Activated CD4-positive, alpha-beta T cell treated with anti-CD3 and anti-CD28 coated beads, Interleukin-2, amount 50 U/mL, for 48 hours (primary cell): ENCODE data around the gene GSE1.

Experiments used
- DNase-seq, 2 experiments: peaks; one replicate each; pipeline ENCODE4 v3.0.0-alpha.2; 2020

The GSE1 gene

DNA sequence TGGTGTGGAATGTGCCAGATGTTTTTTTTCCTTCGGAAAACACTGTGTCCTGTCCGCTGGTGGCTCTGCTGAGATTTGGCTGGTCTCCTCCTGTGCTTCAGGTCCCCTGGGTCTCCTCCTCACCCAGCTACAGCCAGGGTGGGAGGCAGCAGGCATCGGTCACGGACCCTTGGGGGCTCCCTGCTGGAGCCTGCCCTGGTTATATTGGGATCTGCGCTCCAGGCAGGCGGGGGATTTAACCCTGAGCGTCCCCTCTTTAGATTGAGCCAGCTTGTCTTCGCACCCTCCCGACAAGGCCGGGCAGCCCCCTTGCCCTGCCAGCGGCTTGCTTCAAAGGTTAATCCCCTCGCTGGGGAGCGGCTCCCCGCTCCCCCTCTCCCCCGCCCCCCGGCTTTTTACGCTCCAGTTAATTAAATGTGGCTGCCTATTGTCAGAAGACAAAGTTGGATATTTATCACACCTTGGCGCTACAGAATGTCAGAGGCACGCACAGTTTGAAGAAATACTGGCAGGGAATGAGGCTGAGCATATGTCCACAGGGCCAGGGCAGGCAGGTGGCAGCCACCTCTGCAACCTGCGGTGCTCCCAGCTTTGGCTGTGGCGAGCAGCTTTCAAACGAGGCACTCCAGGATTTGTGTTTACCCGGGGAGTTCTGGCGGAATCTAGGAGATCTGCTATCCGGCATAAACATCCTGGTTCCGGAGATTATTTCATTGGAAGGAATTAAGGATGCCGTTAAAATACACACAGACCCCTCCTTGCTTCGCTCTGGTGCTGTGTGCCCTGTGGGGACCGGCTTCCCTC is 38.2 kb upstream of the GSE1 start:
- no peak for DNase-seq

DNA sequence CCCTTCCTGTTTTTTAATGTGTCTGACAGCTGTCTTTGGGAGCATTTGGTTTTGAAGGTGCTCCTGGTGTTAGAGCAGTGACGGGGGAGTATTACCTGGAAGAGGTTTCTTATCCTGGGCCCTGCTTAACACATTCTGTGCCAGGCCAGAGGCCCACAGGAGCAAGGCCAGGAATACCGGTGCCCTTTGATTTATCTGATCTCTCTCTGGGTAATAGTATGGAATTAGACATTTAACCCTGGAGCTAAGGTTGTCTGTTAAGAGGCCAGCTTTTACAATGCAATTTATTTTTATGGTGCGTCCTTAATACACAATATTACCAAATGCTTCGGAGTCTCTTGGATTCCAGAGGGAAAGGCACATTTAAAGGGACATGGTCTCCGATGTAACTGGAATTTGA is 37.2 kb upstream of the GSE1 start:
- DNase-seq = no peak

DNA sequence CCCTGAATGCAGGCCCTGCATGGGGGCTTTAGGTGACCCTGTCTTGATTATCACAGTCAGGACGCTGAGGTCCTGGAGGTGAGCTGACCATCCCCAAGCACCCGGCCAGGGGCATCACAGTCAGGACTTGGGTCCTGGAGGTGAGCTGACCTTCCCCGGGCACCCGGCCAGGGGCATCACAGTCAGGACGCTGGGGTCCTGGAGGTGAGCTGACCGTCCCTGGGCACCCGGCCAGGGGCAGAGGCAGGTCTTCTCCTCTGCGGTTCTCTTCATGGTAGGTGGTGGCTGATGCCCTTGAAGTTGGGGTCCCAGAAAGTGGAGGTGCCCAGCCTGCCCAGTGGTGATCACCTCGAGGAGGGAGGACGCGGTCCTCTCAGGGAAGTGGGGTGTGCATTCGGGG is 36.2 kb upstream of the GSE1 start:
- no peak for DNase-seq

DNA sequence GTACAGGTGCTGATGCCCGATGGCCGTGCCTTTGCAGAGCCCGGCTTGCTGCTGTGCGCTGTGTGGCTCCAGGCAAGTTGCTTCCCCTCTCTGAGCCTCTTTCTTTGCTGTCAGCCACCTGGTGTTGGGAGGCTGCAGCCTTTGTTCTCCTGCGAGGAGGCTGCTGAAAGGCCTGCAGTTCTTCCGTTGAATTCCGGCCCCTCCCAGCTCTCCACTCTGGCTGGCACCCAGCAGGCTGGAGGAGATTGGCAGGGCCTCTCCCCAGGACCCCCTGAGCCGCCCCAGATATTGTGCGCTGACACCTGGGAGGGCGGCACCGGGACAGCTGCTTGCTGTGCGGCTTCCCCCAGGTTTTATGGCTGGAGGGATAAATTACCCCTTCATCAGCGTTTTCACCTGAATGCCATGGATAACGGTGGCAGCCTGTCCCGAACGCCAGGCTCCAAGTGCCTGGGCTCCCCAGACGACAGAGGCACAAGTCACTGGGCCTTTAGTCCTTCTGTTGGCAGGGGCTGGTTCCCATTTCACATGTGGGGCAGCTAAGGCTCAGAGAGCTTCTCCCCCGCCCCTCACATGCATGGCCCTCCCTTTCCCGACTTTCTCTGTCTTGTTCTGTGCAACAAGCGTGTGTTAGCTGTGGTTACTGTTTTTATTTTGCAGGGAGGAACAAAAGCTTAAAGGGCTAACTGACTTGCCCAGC is 35.1 kb upstream of the GSE1 start:
- DNase-seq = no peak

DNA sequence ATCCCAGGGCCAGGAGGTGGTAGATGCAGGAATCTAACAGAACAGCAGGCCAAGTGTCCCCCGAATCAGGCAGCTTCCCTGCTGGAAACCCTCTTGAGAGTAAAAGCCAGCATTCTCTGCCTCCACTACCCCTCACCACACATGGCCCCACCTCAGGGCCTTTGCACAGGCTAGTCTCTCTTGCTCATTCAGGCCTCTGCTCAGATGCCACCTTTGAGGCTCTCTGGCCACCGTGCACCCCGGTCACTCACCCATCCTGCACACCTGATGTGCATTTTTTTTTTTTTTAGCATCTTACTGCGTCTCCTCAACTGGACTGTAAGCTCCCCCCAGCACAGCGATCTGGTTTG is 34.5 kb upstream of the GSE1 start:
- DNase-seq = no peak

DNA sequence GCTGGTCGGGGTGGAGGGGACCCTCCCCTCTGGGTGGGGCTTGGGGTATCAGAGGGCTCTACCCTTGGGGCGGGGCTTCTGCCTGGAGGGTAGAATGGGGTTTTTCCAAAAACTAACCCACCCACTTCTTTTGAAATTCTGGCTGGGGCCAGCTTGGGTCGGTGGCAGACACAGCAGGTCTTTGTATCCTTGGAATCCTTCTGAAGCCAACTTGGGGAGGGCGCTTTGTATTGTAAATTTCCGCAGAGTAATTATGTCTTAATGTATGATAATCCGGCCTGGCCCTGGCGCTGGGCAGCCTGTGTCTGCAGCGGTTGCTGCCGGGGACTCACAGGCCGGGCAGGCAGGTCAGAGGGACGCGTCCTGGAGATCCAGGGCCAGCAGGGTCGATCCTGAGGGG is 33.9 kb upstream of the GSE1 start:
- DNase-seq = no peak

DNA sequence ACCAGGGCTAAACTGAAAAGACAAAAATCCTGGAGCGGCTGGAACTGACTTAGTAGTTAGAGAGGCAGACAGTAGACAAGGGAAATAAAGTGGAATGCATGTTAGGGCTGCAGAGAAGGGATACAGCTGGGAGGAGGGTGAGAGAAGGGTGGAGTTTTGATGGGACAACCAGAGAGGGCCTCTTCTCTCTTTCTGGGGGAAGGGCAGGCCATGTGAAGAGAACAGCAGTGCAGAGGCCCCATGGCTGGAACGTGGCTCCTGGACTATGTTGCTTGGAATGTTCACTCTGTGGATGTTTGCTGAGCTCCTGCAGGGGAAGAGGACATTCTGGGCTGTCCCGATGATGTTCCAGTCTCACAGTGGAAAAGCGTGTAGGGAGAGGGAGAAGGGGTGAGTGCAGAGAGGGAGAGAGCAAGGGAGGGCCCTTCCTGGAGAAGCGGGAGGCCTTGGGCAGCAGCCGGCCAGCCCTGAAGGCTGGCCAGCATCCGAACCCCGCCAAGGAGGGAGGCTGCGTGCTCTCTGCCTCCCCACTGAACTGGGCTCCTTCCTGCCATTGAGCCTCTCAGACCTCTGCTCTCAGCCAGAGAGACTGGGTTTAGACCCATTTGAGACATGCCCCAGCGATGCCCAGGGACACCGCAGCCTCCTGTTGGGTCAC is 33.1 kb upstream of the GSE1 start:
- no peak for DNase-seq

DNA sequence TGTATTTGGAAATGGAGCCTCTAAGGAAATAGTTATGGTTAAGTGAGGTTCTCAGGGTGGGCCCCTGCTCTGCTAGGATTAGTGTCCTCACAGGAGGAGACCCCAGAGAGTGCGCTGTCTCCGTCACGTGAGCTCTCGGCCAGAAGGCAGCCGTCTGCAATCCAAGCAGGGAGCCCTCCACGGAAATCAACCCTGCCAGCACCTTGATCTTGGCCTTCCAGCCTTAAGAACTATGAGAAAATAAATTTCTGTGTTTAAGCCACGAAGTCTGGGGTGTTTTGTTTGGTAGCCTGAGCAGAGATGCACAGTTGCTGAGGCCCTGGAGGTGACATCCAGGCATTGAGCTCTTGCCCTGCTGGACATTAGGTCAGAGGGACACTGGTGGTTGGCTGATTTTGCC is 32.4 kb upstream of the GSE1 start:
- DNase-seq = no peak

DNA sequence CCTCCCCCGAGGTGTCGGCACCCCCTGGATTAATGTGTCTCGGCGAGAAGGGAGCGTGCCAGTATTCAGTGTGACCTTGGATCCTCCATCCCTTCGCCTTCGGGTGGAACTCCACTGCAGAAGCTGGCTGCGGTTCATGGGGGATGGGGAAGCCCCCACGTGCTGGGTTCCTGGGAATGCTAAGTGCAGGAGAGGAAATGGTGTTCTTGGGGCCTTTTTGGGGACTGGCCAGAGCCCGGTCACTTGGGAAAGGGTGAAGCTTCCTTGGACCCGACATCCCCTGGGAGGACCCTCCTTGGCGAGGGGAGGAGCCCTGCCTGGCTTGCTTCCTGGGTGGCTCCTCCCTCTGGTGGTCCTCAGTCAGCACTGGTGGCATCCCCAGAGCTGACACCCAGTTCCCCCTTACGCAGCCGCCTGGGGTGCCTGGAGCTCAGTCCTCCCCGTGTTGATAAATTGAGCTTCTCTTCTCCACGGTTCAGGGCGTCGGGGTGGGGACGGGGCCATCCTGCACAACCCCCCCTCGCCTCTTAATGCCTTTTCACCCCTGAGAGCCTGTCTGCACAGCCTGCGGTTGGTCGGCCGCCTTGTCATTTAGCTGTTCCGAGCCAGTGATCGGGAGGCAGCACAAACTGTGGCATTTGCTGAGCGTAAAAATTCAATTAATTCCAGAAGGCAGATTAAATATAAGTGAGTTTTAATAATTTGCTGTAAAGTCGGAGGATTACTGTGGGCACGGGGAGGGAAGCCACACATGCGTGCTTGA is 30.7 kb upstream of the GSE1 start:
- no peak for DNase-seq

DNA sequence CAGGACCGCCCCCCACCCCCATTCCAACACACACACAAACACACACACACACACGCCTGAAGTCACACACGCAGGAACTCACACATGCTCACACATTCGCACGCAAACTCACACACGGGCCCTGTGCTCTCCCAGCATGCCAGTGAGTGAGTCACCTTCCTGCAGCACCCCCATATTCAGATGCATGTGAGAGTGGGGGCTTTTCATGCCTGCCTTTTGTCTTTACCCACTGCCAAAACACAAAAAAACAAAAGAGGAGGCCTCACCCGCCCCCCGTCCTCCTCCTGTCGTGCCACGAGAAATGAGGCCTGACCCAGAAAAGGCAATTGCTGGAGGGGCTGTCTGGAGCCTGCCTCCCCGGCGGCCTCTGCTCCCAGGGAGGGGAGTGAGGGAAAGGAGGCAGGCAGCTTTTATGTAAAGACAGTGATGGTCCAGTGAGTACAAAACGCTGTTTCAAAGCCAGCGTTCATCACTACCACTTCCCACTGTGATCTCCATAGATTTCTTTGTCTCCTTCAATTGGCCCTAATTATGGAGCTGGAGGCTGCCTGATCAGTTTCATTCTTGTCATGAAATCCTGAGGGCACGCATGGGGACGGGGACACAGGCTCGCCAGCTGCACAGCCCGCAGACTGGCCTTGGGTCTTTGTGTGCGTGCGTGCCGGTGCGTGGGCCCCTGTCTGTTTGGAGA is 29.5 kb upstream of the GSE1 start:
- DNase-seq = no peak

DNA sequence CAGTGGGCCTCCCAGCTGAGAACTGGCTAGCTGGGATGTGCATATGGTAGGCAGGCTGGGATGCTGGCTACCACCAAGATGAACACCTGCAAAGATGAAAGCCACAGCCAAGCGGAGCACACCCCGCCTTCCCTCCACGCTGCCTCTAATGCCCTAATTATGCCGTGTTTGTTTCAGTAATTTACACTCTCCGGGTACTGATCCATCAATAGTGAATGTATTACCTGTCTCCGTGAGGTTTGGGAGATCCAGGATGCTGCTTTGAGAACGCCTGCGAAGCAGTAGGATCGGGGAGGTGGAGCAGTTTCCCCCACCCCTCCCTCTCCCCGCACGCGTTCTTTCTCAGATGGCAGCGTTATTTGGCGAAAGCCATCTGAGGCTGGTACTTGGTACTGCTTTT is 28.9 kb upstream of the GSE1 start:
- DNase-seq = no peak

DNA sequence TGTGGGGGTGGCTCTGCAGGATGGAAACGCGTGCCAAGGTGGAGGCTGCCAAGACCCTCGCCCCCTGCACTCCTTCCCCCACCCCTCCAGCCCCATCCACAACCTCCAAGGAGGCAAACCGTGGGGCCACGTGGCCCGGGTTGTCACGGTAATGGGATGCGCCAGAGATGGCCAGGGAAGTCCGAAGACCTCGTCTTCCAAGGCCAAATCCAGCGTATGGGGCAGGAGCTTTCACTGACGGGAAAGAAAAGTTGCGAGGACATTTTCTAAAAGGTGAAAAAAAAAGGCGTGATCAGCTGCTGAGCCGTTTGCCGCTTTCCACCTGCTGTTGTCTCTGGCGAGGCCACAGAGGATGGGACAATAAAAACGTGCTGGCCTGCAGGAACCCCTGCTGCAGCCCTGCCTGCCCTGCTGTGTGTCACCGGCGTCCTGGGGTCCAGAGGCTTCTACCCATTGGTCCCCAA is 28.3 kb upstream of the GSE1 start:
- DNase-seq = no peak

DNA sequence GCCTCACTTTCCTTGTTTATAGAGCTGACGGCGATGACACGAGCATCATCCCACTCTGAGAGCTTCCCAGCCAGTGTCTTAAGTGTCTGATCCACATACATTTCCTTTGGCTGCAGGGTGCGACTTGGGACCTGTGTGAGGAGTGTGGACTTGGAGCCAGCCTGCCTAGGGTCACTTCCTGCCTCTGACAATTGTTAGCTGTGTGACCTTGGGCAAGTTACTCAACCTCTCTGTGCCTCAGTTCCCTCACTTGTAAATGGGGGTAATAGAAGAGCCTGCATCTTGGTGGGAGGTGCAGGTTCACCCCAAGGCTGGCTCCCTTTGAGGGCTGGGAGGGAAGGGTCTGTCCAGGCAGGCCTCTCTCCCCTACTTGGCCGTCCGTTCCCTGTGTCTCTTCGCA is 27.4 kb upstream of the GSE1 start:
- no peak for DNase-seq

DNA sequence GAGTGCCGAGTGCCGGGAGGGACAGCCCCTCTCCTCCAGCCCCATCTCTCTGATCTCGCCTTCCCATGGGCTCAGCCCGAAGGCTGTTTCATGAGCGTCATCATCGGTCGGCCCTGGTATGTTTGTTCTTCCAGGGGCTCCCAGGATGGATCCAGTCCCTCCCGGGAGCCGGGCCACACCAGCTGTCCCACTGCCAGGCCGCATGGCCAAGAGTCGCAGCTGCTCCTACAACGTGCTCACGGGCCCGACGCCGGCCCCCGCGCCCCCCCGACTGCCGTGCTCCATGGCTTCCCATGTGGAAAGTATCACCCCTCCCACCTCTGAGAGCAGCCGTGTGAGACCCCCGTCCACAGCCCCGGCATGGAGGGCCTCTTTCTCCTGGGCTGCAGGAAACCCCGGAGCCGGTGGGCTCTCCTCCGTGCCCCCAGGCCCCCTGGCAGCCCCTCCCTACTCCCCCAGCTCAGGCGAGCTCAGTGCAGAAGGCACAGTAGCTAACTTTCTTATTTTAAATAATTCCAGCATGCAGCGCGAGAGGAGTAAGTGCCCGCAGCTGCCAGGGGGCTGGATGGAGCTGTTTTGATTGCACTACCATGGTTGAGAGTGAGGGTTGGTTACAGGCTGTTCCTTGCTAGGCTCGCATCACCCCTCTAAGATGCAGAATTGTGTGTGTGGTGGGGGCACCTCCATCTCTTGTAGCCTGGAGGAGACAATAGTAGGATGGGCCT is 26.6 kb upstream of the GSE1 start:
- DNase-seq = no peak

DNA sequence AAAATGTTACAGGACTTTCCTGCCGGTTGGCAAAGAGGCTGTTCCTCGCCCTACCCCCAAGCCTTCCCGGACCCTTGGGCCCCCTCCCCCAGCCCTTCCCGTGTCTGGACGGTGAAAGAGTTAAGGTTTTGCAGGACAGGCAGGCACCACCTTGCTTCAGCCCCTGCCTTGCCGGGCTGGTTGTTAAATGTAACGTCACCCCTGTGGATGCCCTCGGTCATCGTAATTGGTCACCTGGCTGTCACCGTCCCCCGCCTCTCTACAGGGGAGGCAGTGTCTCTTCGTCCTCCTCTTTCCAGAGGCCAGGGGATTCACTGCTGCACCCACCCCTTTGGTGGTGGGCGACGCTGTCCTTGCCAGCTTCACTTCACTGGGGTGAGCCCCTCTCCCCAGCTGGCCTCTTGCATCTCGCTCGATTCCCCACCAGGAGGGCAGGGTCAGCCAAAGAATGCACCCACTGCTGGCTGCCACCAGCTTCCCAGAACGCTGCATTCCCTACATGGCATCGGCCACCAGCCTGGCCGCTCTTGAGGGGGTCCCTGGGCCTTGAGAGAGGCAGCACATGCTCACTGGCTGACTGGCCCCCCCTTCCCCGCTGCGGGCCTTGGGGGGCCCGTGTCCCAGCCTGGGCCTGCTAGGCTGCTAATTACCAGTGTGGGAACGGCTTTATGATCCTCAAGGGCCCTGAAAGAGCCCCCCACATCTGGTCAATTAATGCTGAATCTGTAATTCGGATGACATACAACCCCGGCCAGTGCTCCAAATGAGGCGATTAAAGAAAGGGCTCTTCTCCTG is 25.2 kb upstream of the GSE1 start:
- DNase-seq = no peak

DNA sequence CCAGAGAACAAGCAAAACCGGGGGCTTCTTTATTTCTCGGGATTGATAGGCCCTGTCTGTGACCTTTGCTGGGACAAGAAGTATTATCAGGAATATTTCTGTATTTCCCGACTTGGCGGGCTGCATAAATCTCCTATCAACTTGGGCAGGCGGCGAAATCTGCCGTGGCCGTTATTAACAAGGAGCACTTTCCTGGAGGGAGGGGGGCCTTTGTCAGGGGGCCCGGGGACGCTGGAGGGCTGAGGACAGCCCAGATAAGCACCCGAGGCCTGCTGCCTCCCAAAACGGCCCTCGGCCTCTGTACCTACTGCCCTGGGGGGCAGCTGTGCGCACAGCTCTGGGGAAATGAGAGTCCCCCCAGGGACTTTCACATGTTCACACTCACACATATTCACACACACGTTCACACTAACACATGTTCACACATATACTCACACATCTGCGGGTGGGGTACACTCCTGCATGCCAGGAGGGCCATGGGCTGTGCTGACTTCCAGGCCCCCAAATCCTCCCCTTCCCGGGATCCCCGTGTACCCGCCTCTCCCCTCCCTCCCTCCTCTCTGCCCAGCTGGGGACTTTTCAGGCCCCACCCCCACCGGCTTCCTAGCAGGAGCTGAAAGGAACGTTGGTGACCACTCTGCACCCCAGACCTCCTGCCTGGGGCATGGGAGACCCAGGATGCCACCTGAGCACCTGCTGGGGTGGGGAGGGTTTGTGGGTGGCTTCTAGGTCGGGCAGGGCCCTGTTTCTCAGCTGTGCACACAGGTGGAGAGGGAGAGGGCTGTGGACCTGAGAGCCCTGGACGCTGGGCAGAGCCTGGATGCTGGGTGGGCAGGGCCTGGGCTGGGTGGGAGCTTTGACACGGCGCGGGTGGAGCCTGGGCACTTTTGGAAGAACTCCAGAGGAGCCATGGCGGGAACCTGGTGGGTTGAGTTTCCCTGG is 24.3 kb upstream of the GSE1 start:
- DNase-seq = no peak

DNA sequence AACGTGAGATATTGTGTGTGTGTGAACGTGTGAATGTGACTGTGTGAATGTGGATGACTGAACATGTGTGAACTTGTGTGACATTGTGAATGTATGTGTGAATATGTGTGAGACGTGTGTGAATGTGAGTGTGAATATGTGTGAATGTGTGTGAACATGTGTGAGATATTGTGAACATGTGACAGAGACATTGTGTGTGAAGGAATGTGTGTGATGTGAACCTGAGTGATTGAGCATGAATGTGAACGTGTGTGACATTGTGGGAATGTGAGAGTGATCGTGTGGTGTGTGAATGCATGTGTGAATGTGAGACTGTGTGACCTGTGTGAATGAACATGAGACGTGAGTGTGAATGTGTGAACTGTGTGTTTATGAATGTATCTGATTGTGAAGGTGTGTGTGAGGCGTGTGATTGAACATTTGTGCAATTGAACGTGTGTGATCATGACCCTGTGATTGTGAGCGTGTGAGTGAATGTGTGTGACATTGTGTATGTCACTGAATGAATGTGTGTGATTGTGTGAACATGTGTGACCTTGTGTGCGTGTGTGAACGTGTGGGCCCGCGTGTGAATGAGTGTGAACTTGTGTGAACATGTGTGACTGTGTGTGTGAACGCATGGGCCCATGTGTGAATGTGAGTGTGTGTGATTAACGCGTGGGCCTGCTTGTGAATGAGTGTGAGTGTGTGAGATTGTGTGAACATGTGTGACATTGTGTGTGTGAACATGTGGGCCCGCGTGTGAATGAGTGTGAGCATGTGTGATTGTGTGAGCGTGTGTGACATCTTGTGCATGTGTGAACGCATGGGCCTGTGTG is 23.2 kb upstream of the GSE1 start:
- no peak for DNase-seq

DNA sequence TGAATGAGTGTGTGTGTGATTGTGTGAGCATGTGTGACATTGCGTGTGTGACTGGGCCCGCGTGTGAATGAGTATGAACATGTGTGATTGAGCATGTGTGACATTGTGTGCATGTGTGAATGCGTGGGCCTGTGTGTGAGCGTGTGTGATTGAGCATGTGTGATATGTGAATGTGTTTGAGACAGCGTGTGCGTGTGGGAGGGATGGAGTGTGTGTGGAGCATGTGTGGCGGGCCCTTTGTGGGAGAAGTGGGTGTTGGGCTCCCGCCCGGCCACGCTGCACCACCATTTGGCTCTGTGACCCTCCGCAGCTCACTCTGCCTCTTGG is 22.7 kb upstream of the GSE1 start:
- DNase-seq = no peak

DNA sequence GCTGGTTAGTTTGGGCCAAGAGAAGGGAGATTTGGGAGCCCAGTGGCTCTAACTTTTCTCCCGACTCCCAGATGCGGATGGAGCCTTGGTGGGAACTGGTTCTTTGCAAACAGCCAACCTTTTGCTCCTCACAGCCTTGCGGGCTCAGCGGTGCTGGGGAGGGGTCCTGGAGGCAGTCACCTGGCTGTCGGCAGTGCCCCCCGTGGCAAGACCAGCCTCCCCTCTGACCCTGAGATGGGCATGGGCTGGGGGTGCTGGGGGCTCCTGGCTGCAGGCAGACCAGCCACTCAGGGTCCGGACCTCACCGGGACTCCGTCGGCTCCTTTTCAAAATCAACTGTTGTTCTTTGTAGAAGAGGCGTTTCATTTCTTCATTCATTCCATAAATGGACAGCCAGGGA is 21.7 kb upstream of the GSE1 start:
- DNase-seq = no peak
